Heart right ventricle (tissue), 16 donors: Measurements from ENCODE around the gene BLNK. TPM values are rescaled to one million over a fixed set of nuclear protein-coding genes. Genes with fewer than 3 reads are reported as not detected.

Experiments used
- ATAC-seq, 8 donors: fragments of 200-7000 bp; cut with Tn5 transposase; one replicate each; pipeline ENCODE4 v1.9.1; 2020; ENCODE audit warnings: mild to moderate bottlenecking in 8 of 8, moderate library complexity in 8 of 8, moderate number of reproducible peaks in 1 of 8
- DNase-seq, 2 donors: peaks; one replicate each; pipeline ENCODE4 v3.0.0-alpha.2; 2020
- H3K27ac ChIP-seq, 10 donors: fragments of 200-600 bp; sonication (generic) in 2 of 10; one replicate each; pipeline versions ENCODE4 v1.5.0 to v1.8.0; 2020 to 2022; ENCODE audit warnings: mild to moderate bottlenecking in 3 of 10
- H3K27me3 ChIP-seq, 7 donors: fragments of 200-600 bp; one replicate each; pipeline ENCODE4 v1.8.0; 2021 to 2022; ENCODE audit warnings: mild to moderate bottlenecking in 2 of 7
- H3K36me3 ChIP-seq, 9 donors: fragments of 200-600 bp; sonication (generic) in 1 of 9; one replicate each; pipeline versions ENCODE4 v1.5.0 to v1.8.0; 2020 to 2022; ENCODE audit warnings: mild to moderate bottlenecking in 2 of 9
- H3K4me1 ChIP-seq, 9 donors: fragments of 200-600 bp; sonication (generic) in 1 of 9; one replicate each; pipeline versions ENCODE4 v1.5.0 to v1.8.0; 2020 to 2022; ENCODE audit warnings: mild to moderate bottlenecking in 4 of 9
- H3K4me3 ChIP-seq, 10 donors: fragments of 200-600 bp; sonication (generic) in 2 of 10; one replicate each; pipeline versions ENCODE4 v1.5.0 to v1.8.0; 2020 to 2022; ENCODE audit warnings: mild to moderate bottlenecking in 7 of 10, moderate library complexity in 2 of 10
- H3K9me3 ChIP-seq, 11 donors: fragments of 200-600 bp in 10 of 11; sonication (generic) in 2 of 11; one replicate each; pipeline versions ENCODE4 v1.5.0 to v1.8.0; 2013 to 2022; ENCODE audit warnings: mild to moderate bottlenecking in 2 of 11, control low read depth in 1 of 11, moderate library complexity in 1 of 11
- CTCF ChIP-seq, 9 donors: fragments of 200-600 bp; sonication (generic) in 2 of 9; IDR thresholded peaks; one replicate each; pipeline versions ENCODE4 v1.5.0 to v1.8.0; 2021 to 2022; ENCODE audit warnings: antibody characterized with exemption in 9 of 9, mild to moderate bottlenecking in 5 of 9, moderate library complexity in 1 of 9
- WGBS, 2 donors: extraction: QIAGEN DNeasy Blood & Tissue Kit; methylation state at CpG; one replicate each; pipeline ENCODE4 v1.1.7; 2013; ENCODE audit warnings: inconsistent platforms in 1 of 2; 5-methylcytosine and 5-hydroxymethylcytosine counted together
- intact Hi-C, 10 donors: fragments of 100-400 bp; cut with DNase I; formaldehyde crosslinking; loops; one replicate each; pipeline versions ENCODE4 v1.11.1 to v1.14.2; 2022
- polyA plus RNA-seq, 2 donors: library from polyadenylated mRNA; stranded (reverse); fragments of 200-250 nt; gene quantifications; one replicate each; pipeline ENCODE4 v1.2.3, GENCODE V29; 2013
- total RNA-seq, 10 donors: library from RNA; stranded (reverse); fragmentation: NEBNext Ultra II Directional in 3 of 10; extraction: Animal tissue kit (Norgen Biotek cat#: 25700) in 3 of 10; gene quantifications; one replicate each; pipeline versions ENCODE4 v1.2.1 to v1.2.4, GENCODE V29; 2021 to 2023
- donor health status: Arrhythmogenic right ventricular cardiomyopathy.
- donor health status: ischemic (EF 13 %, LVEDD 7.1; RV severe dilation, severe dysfunction).
- donor health status: healthy with polysubstance abuse.
- donor health status: DM: no; HTN: yes; CAD: no.
- donor health status: DM: no; HTN: no; CAD: no.
- donor health status: ischemic (EF 25% LVEDD 6.9; RV normal size, moderate dysfunction).
- donor health status: ischemic (EF 25% LVEDD 5.7; RV mildly dilated, moderate dysfunction).
- donor health status: healthy.
- donor health status: DM: yes; HTN: yes; CAD: no.
- donor health status: Ischemic cardiomyopathy.
- donor health status: ischemic (EF 35%, LVEDD 5.7; RV mildly dilated, moderate dysfunction).
- donor health status: nonischemic (EF 11% LVEDD 7.7; RV severe dilation, severe dysfunction).
- donor health status: DM: yes; HTN: yes; CAD: no.
- donor health status: PGD.
- donor health status: ischemic (EF 29% LVEDD 5.4; RV normal size, mild dysfunction).
- donor health status: nonischemic (EF 23%, LVEDD 6.1; RV moderate dilation, normal function).

Gene BLNK
- total and polyA plus RNA-seq, 12 donors = 0.25 to 4.4 (median 0.65) TPM

GRCh38 chr10:96269438-96270300 is 1.7 kb downstream of the BLNK start:
- Histone ChIP-seq H3K9me3 (no peaks in the 10 kb centered on the region), H3K36me3 (no peaks in the 10 kb centered on the region), H3K4me3 (peak overlapping the region in 4 of 10 donors; percentile 6 to 39 (median 13)), H3K27ac (peak overlapping the region in 1 of 10 donors; percentile 84), H3K27me3 (peaks cover 0 to 21% (median 5%) of the 10 kb centered on the region in 7 donors), H3K4me1 (peaks cover 0 to 18% (median 0%) of the 10 kb centered on the region in 9 donors)
- 78 to 83% methylated on average over 6 of the region's 6 CpGs for WGBS, 2 donors
- DNase-seq (no peak), ATAC-seq (no peak)
- intact Hi-C loops = no loop called here
- TF ChIP-seq CTCF (IDR thresholded peaks at IDR 0.05) = no peak

GRCh38 chr10:96268341-96268909 is 2.9 kb downstream of the BLNK start:
- DNase-seq (no peak), ATAC-seq (no peak)
- H3K9me3 ChIP-seq = no peaks in the 10 kb centered on the region
- TF ChIP-seq CTCF (IDR thresholded peaks at IDR 0.05) = no peak
- H3K27me3 ChIP-seq = peaks cover 0 to 27% (median 5%) of the 10 kb centered on the region in 7 donors
- H3K27ac ChIP-seq = no peak overlapping the region
- intact Hi-C loops = no loop called here
- H3K4me1 ChIP-seq = peaks cover 0 to 16% (median 0%) of the 10 kb centered on the region in 9 donors
- no peak overlapping the region for H3K4me3 ChIP-seq
- WGBS, 2 donors = 81 to 87% methylated on average over 2 of the region's 2 CpGs
- H3K36me3 ChIP-seq = no peaks in the 10 kb centered on the region

- H3K27ac ChIP-seq = no peak overlapping the region
- WGBS, 2 donors = 73 to 77% methylated on average over 4 of the region's 4 CpGs
- no peak for TF ChIP-seq CTCF (IDR thresholded peaks at IDR 0.05)
- no peak for DNase-seq
- no peaks in the 10 kb centered on the region for H3K9me3 ChIP-seq
- no peak for ATAC-seq
- H3K4me1 ChIP-seq = peaks cover 0 to 7% (median 0%) of the 10 kb centered on the region in 9 donors
- no peak overlapping the region for H3K4me3 ChIP-seq
- H3K36me3 ChIP-seq = no peaks in the 10 kb centered on the region
- intact Hi-C loops = no loop called here
- H3K27me3 ChIP-seq = peaks cover 0 to 27% (median 5%) of the 10 kb centered on the region in 7 donors
Observed at GRCh38 chr10:96267234-96267705, 4.1 kb downstream of the BLNK start.

- TF ChIP-seq CTCF (IDR thresholded peaks at IDR 0.05) = no peak
- no peak for ATAC-seq
- Histone ChIP-seq H3K4me1 (peaks cover 0 to 5% (median 0%) of the 10 kb centered on the region in 9 donors), H3K9me3 (no peaks in the 10 kb centered on the region), H3K4me3 (no peak overlapping the region), H3K27ac (no peak overlapping the region), H3K36me3 (no peaks in the 10 kb centered on the region), H3K27me3 (peaks cover 0 to 27% (median 5%) of the 10 kb centered on the region in 7 donors)
- no peak for DNase-seq
- intact Hi-C loops = no loop called here
- 64 to 68% methylated on average over 6 of the region's 6 CpGs for WGBS, 2 donors
Observed at GRCh38 chr10:96266118-96266770, 5.1 kb downstream of the BLNK start.
